Coronary artery (tissue), 2 donors: ENCODE results near the gene CBLN3.

Experiments
- DNase-seq: peaks from one replicate; pipeline ENCODE4 v3.0.0-alpha.2; 2017; ENCODE audit warnings: low spot score
- H3K27ac ChIP-seq, 2 donors: fragments of 200-600 bp; sonication (generic); one replicate each; pipeline ENCODE4 v1.5.1; 2016 to 2019
- H3K4me3 ChIP-seq: fragments of 200-600 bp; sonication (generic); 2 replicates; pipeline ENCODE4 v1.5.1; 2016; ENCODE audit warnings: mild to moderate bottlenecking, moderate library complexity
- CTCF ChIP-seq: fragments of 200-600 bp; sonication (generic); IDR thresholded peaks from one replicate; pipeline ENCODE4 v1.5.1; 2019; ENCODE audit warnings: antibody characterized with exemption

Gene CBLN3

GRCh38 chr14:24399999-24400718 is 29.3 kb downstream of the CBLN3 start:
- Histone ChIP-seq H3K4me3 (peak overlapping the region; percentile 82), H3K27ac (peak overlapping the region in 1 of 2 donors; percentile 78)
- DNase-seq: no peak
- no peak for TF ChIP-seq CTCF

DNA sequence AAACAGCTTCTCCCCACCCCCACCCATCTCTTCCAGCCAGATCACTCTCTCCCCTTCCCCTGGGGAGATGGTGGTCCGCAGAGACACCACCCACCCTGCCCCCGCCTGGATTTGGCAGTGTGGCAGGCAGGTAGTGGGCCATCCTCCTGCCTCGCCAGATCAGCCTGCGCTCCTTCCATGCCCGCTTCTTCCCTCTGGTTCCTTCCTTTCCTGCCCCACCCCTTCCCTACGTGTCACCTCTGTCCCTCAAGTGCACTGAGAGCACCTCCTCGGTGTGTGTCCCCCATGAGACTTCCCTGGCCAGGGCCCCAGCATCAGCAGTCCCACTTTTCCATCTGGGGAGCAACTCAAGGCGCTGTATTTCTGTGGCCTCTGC is 30.0 kb downstream of the CBLN3 start:
- no peak for TF ChIP-seq CTCF
- no peak for DNase-seq
- Histone ChIP-seq H3K4me3 (peak overlapping the region; percentile 82), H3K27ac (peak overlapping the region; percentile 54 to 78)

GRCh38 chr14:24398653-24399446 is 30.6 kb downstream of the CBLN3 start, which contains the start of gene NYNRIN:
TSS of gene NYNRIN (plus strand) at chr14:24399003. CDS start at chr14:24399247, 244 bp downstream.
- peak within 1 kb of the TSS; percentile 82 for H3K4me3 ChIP-seq
- H3K27ac ChIP-seq: peak within 1 kb of the TSS; percentile 54 to 78
- no peak for DNase-seq
- TF ChIP-seq CTCF: no peak

DNA sequence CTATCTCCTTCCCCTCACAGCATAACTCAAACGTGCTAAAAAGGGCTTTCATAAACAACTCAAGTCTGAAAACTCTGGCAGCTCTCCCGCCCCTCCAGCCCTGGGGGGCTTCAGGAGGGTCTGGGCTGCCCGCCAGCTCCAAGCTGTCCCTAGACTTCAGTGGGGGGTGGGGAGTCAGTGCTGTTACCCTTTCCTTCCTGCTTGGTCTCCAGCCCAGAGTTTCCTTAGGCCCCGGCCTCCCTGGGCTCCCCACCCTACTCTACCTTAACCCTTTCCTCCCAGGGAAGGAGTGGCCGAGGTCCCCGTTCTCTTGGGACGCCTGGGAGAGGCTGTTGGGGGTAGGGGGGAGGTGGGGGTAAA is 31.2 kb downstream of the CBLN3 start:
- no peak for DNase-seq
- TF ChIP-seq CTCF: no peak
- peak overlapping the region; percentile 82 for H3K4me3 ChIP-seq
- peak overlapping the region; percentile 54 to 78 for H3K27ac ChIP-seq

DNA sequence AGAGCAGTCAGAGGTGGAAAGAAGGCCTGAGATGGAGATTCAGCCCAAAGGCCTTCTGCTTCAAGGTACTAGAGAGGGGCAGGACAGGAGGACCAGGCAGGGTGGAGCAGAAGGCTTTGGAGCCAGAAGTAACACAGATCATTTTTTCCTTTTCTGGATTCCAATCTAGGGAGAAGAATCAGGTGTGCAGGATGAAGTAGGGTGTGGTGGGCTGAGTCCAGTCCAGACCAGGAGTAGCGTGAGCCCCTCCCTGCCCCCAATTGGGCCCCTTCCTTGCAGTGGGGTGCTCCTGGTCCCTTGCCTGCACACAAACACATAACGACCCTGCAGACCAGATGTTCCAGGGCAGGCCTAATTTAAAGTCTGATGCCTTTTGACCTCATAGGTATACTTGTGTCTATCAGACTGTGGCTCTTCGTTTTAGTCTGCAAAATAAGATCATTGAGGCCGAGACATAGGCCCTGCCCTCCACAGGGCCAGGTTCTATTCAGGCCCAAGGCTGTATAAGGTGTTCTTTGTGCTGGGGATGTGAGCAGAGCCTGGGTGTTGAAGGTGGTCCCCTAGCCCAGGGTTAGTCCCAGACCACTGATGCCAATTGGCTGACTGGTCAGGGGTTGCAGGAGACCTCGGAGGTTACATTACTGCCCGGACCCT is 31.7 kb downstream of the CBLN3 start:
- no peak for DNase-seq
- Histone ChIP-seq H3K4me3 (peak overlapping the region; percentile 82), H3K27ac (peak overlapping the region; percentile 54 to 78)
- TF ChIP-seq CTCF: no peak

GRCh38 chr14:24395609-24396582 is 33.6 kb downstream of the CBLN3 start:
- Histone ChIP-seq H3K27ac (no peak overlapping the region), H3K4me3 (no peak overlapping the region)
- no peak for DNase-seq
- no peak for TF ChIP-seq CTCF
